HepG2 (cell line): ENCODE results near the gene ME2. TPM values are rescaled to one million over a fixed set of nuclear protein-coding genes. Genes with fewer than 3 reads are reported as not detected.

Experiments used
- ATAC-seq: fragments of 200-7000 bp; cut with Tn5 transposase; 3 replicates; pipeline ENCODE4 v1.9.1; 2020; ENCODE audit warnings: mild to moderate bottlenecking, moderate library complexity
- BruUV-seq: library from RNA; stranded (reverse); fragments of 400-500 nt; replicated peaks from 2 replicates; lab custom pipeline; 2021; lab: Mats Ljungman, UMichigan
- CTCF ChIA-PET: fragments of 300-600 bp; formaldehyde crosslinking; extraction: SDS; loops from one replicate; lab custom pipeline; 2021; ENCODE audit warnings: low total read pairs, inconsistent platforms, low intra/inter-chr PET ratio; lab: Yijun Ruan, JAX
- POLR2A ChIA-PET: fragments of 350-600 bp; sonication (Branson Sonifier 250); formaldehyde crosslinking; loops from one replicate; lab custom pipeline; 2020; ENCODE audit warnings: antibody characterized with exemption, inconsistent platforms; lab: Yijun Ruan, JAX
- DNase-seq: peaks from one replicate; pipeline ENCODE4 v3.0.0-alpha.2; 2015; ENCODE audit warnings: low spot score
- FAIRE-seq: peaks from 3 replicates; lab custom pipeline; 2011; peaks lifted over from hg19 to GRCh38; lab: Jason Lieb, UNC
- H2AFZ ChIP-seq: one replicate; pipeline ENCODE4 v1.6.1; 2011; ENCODE audit warnings: low read length, inconsistent platforms
- H3K27ac ChIP-seq: fragments of 300-600 bp; 3 replicates; pipeline ENCODE4 v1.8.0; 2011; ENCODE audit warnings: mixed run types, mild to moderate bottlenecking, mixed read lengths, low read length, inconsistent platforms; ENCODE audit not compliant: insufficient read depth; ENCODE audit errors: extremely low read length
- H3K27me3 ChIP-seq, 2 experiments: fragments of 200-600 bp in 1 of 2; 2 replicates in 1 of 2; 3 replicates in 1 of 2; pipeline versions ENCODE4 v1.6.0 to v1.8.0; 2011; ENCODE audit warnings: low read length in 2 of 2, mild to moderate bottlenecking in 2 of 2, moderate library complexity in 2 of 2, inconsistent platforms in 1 of 2; ENCODE audit not compliant: insufficient read depth in 2 of 2, control insufficient read depth in 1 of 2
- H3K36me3 ChIP-seq, 2 experiments: fragments of 200-600 bp in 1 of 2; replicated peaks in 1 of 2; 2 replicates in 1 of 2; 3 replicates in 1 of 2; pipeline versions ENCODE4 v1.5.1 to v1.8.0; 2011; ENCODE audit warnings: low read length in 2 of 2, inconsistent platforms in 1 of 2; ENCODE audit not compliant: insufficient read depth in 2 of 2, control insufficient read depth in 1 of 2
- H3K4me1 ChIP-seq: 2 replicates; pipeline ENCODE4 v1.5.1; 2012; ENCODE audit warnings: low read length, inconsistent platforms; ENCODE audit not compliant: insufficient read depth
- H3K4me2 ChIP-seq: 2 replicates; pipeline ENCODE4 v1.6.0; 2011; ENCODE audit warnings: low read depth, low read length, inconsistent platforms
- H3K4me3 ChIP-seq, 3 experiments: fragments of 200-600 bp in 1 of 3; sonication (generic), shearing (Covaris generic) in 1 of 3; replicated peaks in 1 of 3; 2 replicates each; pipeline ENCODE4 v1.5.1; 2011 to 2016; ENCODE audit warnings: low read length in 3 of 3, inconsistent platforms in 2 of 3, low read depth in 2 of 3, mild to moderate bottlenecking in 2 of 3, control low read depth in 1 of 3, mixed read lengths in 1 of 3; ENCODE audit not compliant: insufficient read depth in 1 of 3
- H3K79me2 ChIP-seq: one replicate; pipeline ENCODE4 v1.6.1; 2011; ENCODE audit warnings: low read length, inconsistent platforms; ENCODE audit not compliant: insufficient read depth
- H3K9ac ChIP-seq: 2 replicates; pipeline ENCODE4 v1.6.0; 2011; ENCODE audit warnings: mild to moderate bottlenecking, low read depth, low read length, inconsistent platforms; ENCODE audit not compliant: insufficient read depth
- H3K9me3 ChIP-seq: 2 replicates; pipeline ENCODE4 v1.5.1; 2012; ENCODE audit warnings: mild to moderate bottlenecking, low read length
- H4K20me1 ChIP-seq: 2 replicates; pipeline ENCODE4 v1.6.0; 2011; ENCODE audit warnings: inconsistent platforms, mild to moderate bottlenecking, low read length, moderate library complexity; ENCODE audit not compliant: insufficient read depth
- BCLAF1 ChIP-seq: fragments of 450-650 bp; IDR thresholded peaks from 2 replicates; pipeline ENCODE4 v1.6.1; 2017; ENCODE audit warnings: mild to moderate bottlenecking
- MXD1 ChIP-seq: sonication (generic); formaldehyde crosslinking; IDR thresholded peaks from 2 replicates; pipeline ENCODE4 v1.4.0; 2020; ENCODE audit warnings: mild to moderate bottlenecking, missing genetic modification reagents
- PPARG ChIP-seq: conservative IDR thresholded peaks from 2 replicates; pipeline ENCODE4 v1.6.1; 2016; ENCODE audit warnings: missing biosample characterization, missing genetic modification reagents
- RELA ChIP-seq: sonication (generic); formaldehyde crosslinking; IDR thresholded peaks from 2 replicates; pipeline ENCODE4 v1.4.0; 2020; ENCODE audit warnings: missing genetic modification reagents
- SAFB2 ChIP-seq: sonication (generic); formaldehyde crosslinking; IDR thresholded peaks from 2 replicates; pipeline ENCODE4 v1.5.1; 2020; ENCODE audit warnings: missing genetic modification reagents, low read depth, mild to moderate bottlenecking, borderline replicate concordance
- SKI ChIP-seq: fragments of 450-650 bp; IDR thresholded peaks from one replicate; pipeline ENCODE4 v1.6.1; 2018; ENCODE audit warnings: mild to moderate bottlenecking; ENCODE audit not compliant: partially characterized antibody
- SNAPC4 ChIP-seq: sonication (generic); formaldehyde crosslinking; IDR thresholded peaks from 2 replicates; pipeline ENCODE4 v1.4.0; 2020; ENCODE audit warnings: mild to moderate bottlenecking, missing genetic modification reagents
- SP4 ChIP-seq: sonication (generic); formaldehyde crosslinking; IDR thresholded peaks from 2 replicates; pipeline ENCODE4 v1.8.1; 2023; ENCODE audit warnings: mild to moderate bottlenecking, missing genetic modification reagents
- SRY ChIP-seq: sonication (generic); formaldehyde crosslinking; IDR thresholded peaks from 2 replicates; pipeline ENCODE4 v1.8.0; 2022; ENCODE audit warnings: mild to moderate bottlenecking, missing genetic modification reagents
- TARDBP ChIP-seq: sonication (generic); formaldehyde crosslinking; IDR thresholded peaks from 2 replicates; pipeline ENCODE4 v1.8.0; 2022; ENCODE audit warnings: mild to moderate bottlenecking, missing genetic modification reagents
- TBP ChIP-seq: sonication (generic); formaldehyde crosslinking; IDR thresholded peaks from 2 replicates; pipeline ENCODE4 v1.5.0; 2020; ENCODE audit warnings: missing genetic modification reagents
- ZNF136 ChIP-seq: sonication (generic); formaldehyde crosslinking; IDR thresholded peaks from 2 replicates; pipeline ENCODE4 v1.8.1; 2022; ENCODE audit warnings: low read depth, mild to moderate bottlenecking, moderate library complexity, missing genetic modification reagents
- ZNF260 ChIP-seq: sonication (generic); formaldehyde crosslinking; IDR thresholded peaks from 2 replicates; pipeline ENCODE4 v1.4.0; 2020; ENCODE audit warnings: missing genetic modification reagents, low read depth, mild to moderate bottlenecking, borderline replicate concordance
- WGBS: methylation state at CpG from one replicate; pipeline ENCODE4 v1.1.6; 2017; ENCODE audit warnings: low lambda C conversion rate; 5-methylcytosine and 5-hydroxymethylcytosine counted together
- in situ Hi-C: cut with HindIII; loops from 2 replicates; pipeline ENCODE4 v1.10.0; 2017; ENCODE audit warnings: low pct_unique_long_range_greater_than_20kb; ENCODE audit not compliant: extremely low pct_ligation_motif_present
- intact Hi-C: fragments of 100-400 bp; cut with micrococcal nuclease; formaldehyde crosslinking; loops from one replicate; pipeline ENCODE4 v1.10.0; 2022; ENCODE audit not compliant: unreplicated experiment
- polyA plus RNA-seq, 8 experiments: library from polyadenylated mRNA; depleted of rRNA in 3 of 8; stranded (reverse) in 7 of 8; unstranded in 1 of 8; fragments of >200 nt; fragmentation: Illumina TruSeq in 4 of 8; extraction: Trizol in 4 of 8; gene quantifications; 2 replicates each; pipeline versions ENCODE4 v1.2.1 to v1.2.3, GENCODE V29; 2011 to 2016; ENCODE audit warnings: low read depth in 4 of 8, missing spikeins in 1 of 8, mixed read lengths in 1 of 8; ENCODE audit not compliant: insufficient read depth in 1 of 8
- total RNA-seq, 5 experiments: library from RNA; depleted of rRNA; stranded (reverse); fragments of >200 nt; fragmentation: Illumina TruSeq; extraction: Trizol; gene quantifications; 2 replicates each; pipeline ENCODE4 v1.2.3, GENCODE V29; 2016; ENCODE audit warnings: low read depth in 1 of 5

ME2 gene
- total and polyA plus RNA-seq, 2 of the 13 experiments (the other 11 are each of a cell fraction or from before 2014, with no cell fraction given), result 17.3 to 20.6 TPM

GRCh38 chr18:50859793-50860555 is 18.9 kb upstream of the ME2 start (continued):
- TF ChIP-seq SAFB2 (CRISPR knock-in tag), result no peak
- TF ChIP-seq SKI, result no peak
- TF ChIP-seq, all 625 proteins: peak for 2

GRCh38 chr18:50861617-50862016 is 17.3 kb upstream of the ME2 start:
- no peak for FAIRE-seq
- H3K4me3 ChIP-seq, result no peak overlapping the region
- intact Hi-C loops (no loop called here), in situ Hi-C loops (no loop called here)
- WGBS, result 79% methylated on average over 1 of the region's 1 CpG
- no peaks in the 10 kb centered on the region for H3K27me3 ChIP-seq
- H3K4me2 ChIP-seq, result no peak overlapping the region
- H3K4me1 ChIP-seq, result peaks cover 7% of the 10 kb centered on the region; the same call in 1 of the 2 replicates
- DNase-seq, result no peak
- no peak overlapping the region for H2AFZ ChIP-seq
- H3K36me3 ChIP-seq, result no peaks in the 10 kb centered on the region
- no peaks in the 10 kb centered on the region for H4K20me1 ChIP-seq
- no peaks in the 10 kb centered on the region for H3K79me2 ChIP-seq
- no peak for ATAC-seq
- no peaks in the 10 kb centered on the region for H3K9me3 ChIP-seq
- ChIA-PET POLR2A (no interaction called here), CTCF (no interaction called here)
- H3K27ac ChIP-seq, result no peak overlapping the region
- H3K9ac ChIP-seq, result no peak overlapping the region
- BruUV-seq, result no TSS peak
- TF ChIP-seq BCLAF1 (no peak), PPARG (CRISPR knock-in tag) (no peak), TBP (no peak), TARDBP (CRISPR knock-in tag) (no peak), ZNF136 (CRISPR knock-in tag) (no peak), RELA (no peak), SRY (CRISPR knock-in tag) (no peak), SNAPC4 (no peak), MXD1 (no peak), ZNF260 (CRISPR knock-in tag) (no peak), SP4 (CRISPR knock-in tag) (no peak)
